ENCODE data around the gene ADCY7. TPM values are rescaled to one million over a fixed set of nuclear protein-coding genes. Genes with fewer than 3 reads are reported as not detected.

The ADCY7 gene
- total and polyA plus RNA-seq, 2 donors: 23.1 to 30.9 TPM

GRCh38 chr16:50282955-50283631 is 16.7 kb downstream of the ADCY7 start:
- 86% methylated on average over 9 of the region's 9 CpGs for WGBS
- Histone ChIP-seq H3K27ac (ENCODE audit: low read depth in 1 of 2, low read length in 1 of 2) (peak overlapping the region in 1 of 2 donors; percentile 5), H3K9me3 (ENCODE audit: control insufficient read depth in 2 of 2, insufficient read depth in 1 of 2, low read length in 1 of 2) (peaks cover 0 to 5% of the 10 kb centered on the region in 2 donors), H3K4me3 (ENCODE audit: low read length in 2 of 2) (no peak overlapping the region), H3K4me1 (ENCODE audit: control insufficient read depth in 2 of 2, insufficient read depth in 2 of 2, low read length in 2 of 2) (peaks cover 13 to 51% of the 10 kb centered on the region in 2 donors), H3K36me3 (ENCODE audit: control insufficient read depth in 2 of 2, insufficient read depth in 2 of 2, low read length in 1 of 2) (peaks cover 9 to 10% of the 10 kb centered on the region in 2 donors), H3K27me3 (ENCODE audit: control insufficient read depth in 2 of 2, insufficient read depth in 1 of 2, low read length in 1 of 2) (no peaks in the 10 kb centered on the region)
- no peak for DNase-seq (ENCODE audit: low read depth in 6 of 9, low spot score in 9 of 9)

- no peak overlapping the region for H3K4me3 ChIP-seq (ENCODE audit: low read length in 2 of 2)
- H3K9me3 ChIP-seq (ENCODE audit: control insufficient read depth in 2 of 2, insufficient read depth in 1 of 2, low read length in 1 of 2): peaks cover 0 to 5% of the 10 kb centered on the region in 2 donors
- DNase-seq (ENCODE audit: low read depth in 6 of 9, low spot score in 9 of 9): peak in 1 of 9 donors; percentile 46
- 48% methylated on average over 14 of the region's 14 CpGs for WGBS
- peaks cover 11 to 12% of the 10 kb centered on the region in 2 donors for H3K36me3 ChIP-seq (ENCODE audit: control insufficient read depth in 2 of 2, insufficient read depth in 2 of 2, low read length in 1 of 2)
- H3K27me3 ChIP-seq (ENCODE audit: control insufficient read depth in 2 of 2, insufficient read depth in 1 of 2, low read length in 1 of 2): no peaks in the 10 kb centered on the region
- H3K27ac ChIP-seq (ENCODE audit: low read depth in 1 of 2, low read length in 1 of 2): no peak overlapping the region
- H3K4me1 ChIP-seq (ENCODE audit: control insufficient read depth in 2 of 2, insufficient read depth in 2 of 2, low read length in 2 of 2): peaks cover 13 to 49% of the 10 kb centered on the region in 2 donors
Measured at GRCh38 chr16:50284131-50284911, 18.0 kb downstream of the ADCY7 start.

- Histone ChIP-seq H3K27ac (ENCODE audit: low read depth in 1 of 2, low read length in 1 of 2) (no peak overlapping the region), H3K36me3 (ENCODE audit: control insufficient read depth in 2 of 2, insufficient read depth in 2 of 2, low read length in 1 of 2) (peaks cover 19 to 20% of the 10 kb centered on the region in 2 donors), H3K4me3 (ENCODE audit: low read length in 2 of 2) (no peak overlapping the region), H3K27me3 (ENCODE audit: control insufficient read depth in 2 of 2, insufficient read depth in 1 of 2, low read length in 1 of 2) (no peaks in the 10 kb centered on the region), H3K4me1 (ENCODE audit: control insufficient read depth in 2 of 2, insufficient read depth in 2 of 2, low read length in 2 of 2) (peaks cover 13 to 46% of the 10 kb centered on the region in 2 donors), H3K9me3 (ENCODE audit: control insufficient read depth in 2 of 2, insufficient read depth in 1 of 2, low read length in 1 of 2) (peaks cover 0 to 5% of the 10 kb centered on the region in 2 donors)
- DNase-seq (ENCODE audit: low read depth in 6 of 9, low spot score in 9 of 9): no peak
- 78% methylated on average over 5 of the region's 5 CpGs for WGBS
Measured at GRCh38 chr16:50285406-50286003, 19.2 kb downstream of the ADCY7 start.

- Histone ChIP-seq H3K9me3 (ENCODE audit: control insufficient read depth in 2 of 2, insufficient read depth in 1 of 2, low read length in 1 of 2) (peaks cover 0 to 5% of the 10 kb centered on the region in 2 donors), H3K27ac (ENCODE audit: low read depth in 1 of 2, low read length in 1 of 2) (no peak overlapping the region), H3K4me1 (ENCODE audit: control insufficient read depth in 2 of 2, insufficient read depth in 2 of 2, low read length in 2 of 2) (peaks cover 13 to 35% of the 10 kb centered on the region in 2 donors), H3K36me3 (ENCODE audit: control insufficient read depth in 2 of 2, insufficient read depth in 2 of 2, low read length in 1 of 2) (peaks cover 24 to 32% of the 10 kb centered on the region in 2 donors), H3K4me3 (ENCODE audit: low read length in 2 of 2) (no peak overlapping the region), H3K27me3 (ENCODE audit: control insufficient read depth in 2 of 2, insufficient read depth in 1 of 2, low read length in 1 of 2) (no peaks in the 10 kb centered on the region)
- no peak for DNase-seq (ENCODE audit: low read depth in 6 of 9, low spot score in 9 of 9)
- 99% methylated on average over 3 of the region's 3 CpGs for WGBS
Measured at GRCh38 chr16:50286681-50287080, 20.3 kb downstream of the ADCY7 start.

- H3K4me1 ChIP-seq (ENCODE audit: control insufficient read depth in 2 of 2, insufficient read depth in 2 of 2, low read length in 2 of 2): peaks cover 5 to 22% of the 10 kb centered on the region in 2 donors
- peaks cover 0 to 5% of the 10 kb centered on the region in 2 donors for H3K9me3 ChIP-seq (ENCODE audit: control insufficient read depth in 2 of 2, insufficient read depth in 1 of 2, low read length in 1 of 2)
- no peak overlapping the region for H3K27ac ChIP-seq (ENCODE audit: low read depth in 1 of 2, low read length in 1 of 2)
- no peaks in the 10 kb centered on the region for H3K27me3 ChIP-seq (ENCODE audit: control insufficient read depth in 2 of 2, insufficient read depth in 1 of 2, low read length in 1 of 2)
- WGBS: 92% methylated on average over 17 of the region's 17 CpGs
- DNase-seq (ENCODE audit: low read depth in 6 of 9, low spot score in 9 of 9): no peak
- H3K4me3 ChIP-seq (ENCODE audit: low read length in 2 of 2): no peak overlapping the region
- peaks cover 31 to 41% of the 10 kb centered on the region in 2 donors for H3K36me3 ChIP-seq (ENCODE audit: control insufficient read depth in 2 of 2, insufficient read depth in 2 of 2, low read length in 1 of 2)
Measured at GRCh38 chr16:50288026-50288425, 21.7 kb downstream of the ADCY7 start.

GRCh38 chr16:50288920-50289319 is 22.6 kb downstream of the ADCY7 start:
- WGBS: 96% methylated on average over 3 of the region's 3 CpGs
- peaks cover 0 to 13% of the 10 kb centered on the region in 2 donors for H3K4me1 ChIP-seq (ENCODE audit: control insufficient read depth in 2 of 2, insufficient read depth in 2 of 2, low read length in 2 of 2)
- peaks cover 0 to 5% of the 10 kb centered on the region in 2 donors for H3K9me3 ChIP-seq (ENCODE audit: control insufficient read depth in 2 of 2, insufficient read depth in 1 of 2, low read length in 1 of 2)
- no peaks in the 10 kb centered on the region for H3K27me3 ChIP-seq (ENCODE audit: control insufficient read depth in 2 of 2, insufficient read depth in 1 of 2, low read length in 1 of 2)
- no peak overlapping the region for H3K27ac ChIP-seq (ENCODE audit: low read depth in 1 of 2, low read length in 1 of 2)
- no peak for DNase-seq (ENCODE audit: low read depth in 6 of 9, low spot score in 9 of 9)
- no peak overlapping the region for H3K4me3 ChIP-seq (ENCODE audit: low read length in 2 of 2)
- peaks cover 36 to 45% of the 10 kb centered on the region in 2 donors for H3K36me3 ChIP-seq (ENCODE audit: control insufficient read depth in 2 of 2, insufficient read depth in 2 of 2, low read length in 1 of 2)

GRCh38 chr16:50289950-50290764 is 23.8 kb downstream of the ADCY7 start:
- Histone ChIP-seq H3K27ac (ENCODE audit: low read depth in 1 of 2, low read length in 1 of 2) (no peak overlapping the region), H3K4me1 (ENCODE audit: control insufficient read depth in 2 of 2, insufficient read depth in 2 of 2, low read length in 2 of 2) (peaks cover 0 to 1% of the 10 kb centered on the region in 2 donors), H3K27me3 (ENCODE audit: control insufficient read depth in 2 of 2, insufficient read depth in 1 of 2, low read length in 1 of 2) (no peaks in the 10 kb centered on the region), H3K9me3 (ENCODE audit: control insufficient read depth in 2 of 2, insufficient read depth in 1 of 2, low read length in 1 of 2) (peaks cover 0 to 5% of the 10 kb centered on the region in 2 donors), H3K36me3 (ENCODE audit: control insufficient read depth in 2 of 2, insufficient read depth in 2 of 2, low read length in 1 of 2) (peaks cover 44 to 55% of the 10 kb centered on the region in 2 donors), H3K4me3 (ENCODE audit: low read length in 2 of 2) (no peak overlapping the region)
- 96% methylated on average over 30 of the region's 30 CpGs for WGBS
- no peak for DNase-seq (ENCODE audit: low read depth in 6 of 9, low spot score in 9 of 9)

- Histone ChIP-seq H3K27me3 (ENCODE audit: control insufficient read depth in 2 of 2, insufficient read depth in 1 of 2, low read length in 1 of 2) (no peaks in the 10 kb centered on the region), H3K36me3 (ENCODE audit: control insufficient read depth in 2 of 2, insufficient read depth in 2 of 2, low read length in 1 of 2) (peaks cover 49 to 61% of the 10 kb centered on the region in 2 donors), H3K27ac (ENCODE audit: low read depth in 1 of 2, low read length in 1 of 2) (no peak overlapping the region), H3K9me3 (ENCODE audit: control insufficient read depth in 2 of 2, insufficient read depth in 1 of 2, low read length in 1 of 2) (peaks cover 0 to 5% of the 10 kb centered on the region in 2 donors), H3K4me3 (ENCODE audit: low read length in 2 of 2) (no peak overlapping the region), H3K4me1 (ENCODE audit: control insufficient read depth in 2 of 2, insufficient read depth in 2 of 2, low read length in 2 of 2) (no peaks in the 10 kb centered on the region)
- 96% methylated on average over 6 of the region's 6 CpGs for WGBS
- DNase-seq (ENCODE audit: low read depth in 6 of 9, low spot score in 9 of 9): no peak
Measured at GRCh38 chr16:50290856-50291255, 24.5 kb downstream of the ADCY7 start.
